GM12892 (cell line): ENCODE measurements around the gene KMT2C.

ENCODE experiments used
- POLR2A ChIP-seq: IDR thresholded peaks from 2 replicates; pipeline ENCODE4 v1.6.1; 2011; ENCODE audit warnings: low read depth, low read length, control low read depth
- POLR2AphosphoS5 ChIP-seq: IDR thresholded peaks from 2 replicates; pipeline ENCODE4 v1.6.1; 2011; ENCODE audit warnings: low read depth, low read length, control low read depth
- TAF1 ChIP-seq: IDR thresholded peaks from 2 replicates; pipeline ENCODE4 v1.6.1; 2011; ENCODE audit warnings: low read depth, mild to moderate bottlenecking, control low read depth, low read length, borderline replicate concordance

DNA sequence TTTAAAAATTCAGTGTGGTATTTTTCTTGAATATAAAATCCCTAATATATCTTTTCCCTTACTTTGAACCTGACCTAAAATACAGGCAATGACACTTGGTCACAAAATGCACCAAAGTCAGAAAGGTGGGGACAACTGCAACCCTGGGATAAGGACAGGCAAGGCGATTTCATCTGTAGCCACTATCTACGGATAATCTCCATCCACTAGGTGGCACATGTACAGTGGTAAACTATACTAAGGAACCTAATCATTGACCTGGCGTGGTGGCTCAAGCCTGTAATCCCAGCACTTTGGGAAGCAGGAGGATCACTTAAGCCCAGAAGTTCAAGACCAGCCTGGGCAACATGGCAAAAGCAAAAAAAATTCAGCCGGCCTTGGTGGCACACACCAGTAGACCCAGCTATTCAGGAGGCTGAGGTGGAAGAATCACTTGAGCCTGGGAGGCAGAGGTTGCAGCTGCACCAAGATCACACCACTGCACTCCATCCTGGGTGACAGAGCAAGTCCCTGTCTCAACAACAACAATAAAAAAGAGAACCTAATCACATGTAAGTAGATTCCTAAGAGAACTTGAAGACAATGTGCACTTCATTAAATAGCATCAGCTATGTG lies 98.9 kb downstream of the KMT2C start:
- no peak for TF ChIP-seq POLR2A
- no peak for TF ChIP-seq POLR2AphosphoS5
- TF ChIP-seq TAF1: no peak
